H1 (cell line): ENCODE results near the gene MLC1. TPM values are rescaled to one million over a fixed set of nuclear protein-coding genes. Genes with fewer than 3 reads are reported as not detected.

Experiments used
- CTCF ChIA-PET: fragments of 300-600 bp; sonication (Branson Sonifier 250); formaldehyde crosslinking; loops from one replicate; lab custom pipeline; 2021; ENCODE audit not compliant: partially characterized antibody; lab: Charles Lee
- POLR2A ChIA-PET: fragments of 300-600 bp; sonication (Branson Sonifier 250); formaldehyde crosslinking; loops from one replicate; lab custom pipeline; 2021; ENCODE audit warnings: inconsistent platforms; ENCODE audit not compliant: partially characterized antibody; lab: Charles Lee
- DNase-seq, 2 experiments: peaks; one replicate each; pipeline versions ENCODE4 v3.0.0 to v3.0.0-alpha.2; 2010 to 2022; ENCODE audit warnings: low spot score in 2 of 2, low read depth in 1 of 2, mixed read lengths in 1 of 2
- FAIRE-seq: peaks from 2 replicates; lab custom pipeline; 2011; peaks lifted over from hg19 to GRCh38; lab: Jason Lieb, UNC
- H2AFZ ChIP-seq: 2 replicates; pipeline ENCODE4 v1.8.1; 2012; ENCODE audit warnings: low read length, inconsistent platforms
- H2AK5ac ChIP-seq: 2 replicates; pipeline ENCODE4 v1.6.1; 2013; ENCODE audit warnings: low read depth, low read length
- H2BK120ac ChIP-seq: replicated peaks from 2 replicates; pipeline ENCODE3; 2013; ENCODE audit warnings: low read depth, low read length, inconsistent platforms
- H2BK12ac ChIP-seq: 2 replicates; pipeline ENCODE4 v1.6.1; 2013; ENCODE audit warnings: low read depth, low read length
- H2BK15ac ChIP-seq: 2 replicates; pipeline ENCODE4 v1.6.1; 2013; ENCODE audit warnings: low read length
- H2BK20ac ChIP-seq: 2 replicates; pipeline ENCODE4 v1.6.1; 2013; ENCODE audit warnings: low read length
- H2BK5ac ChIP-seq: 2 replicates; pipeline ENCODE4 v1.6.1; 2013; ENCODE audit warnings: low read depth, low read length
- H3K14ac ChIP-seq: 2 replicates; pipeline ENCODE4 v1.6.1; 2013; ENCODE audit warnings: inconsistent platforms; ENCODE audit not compliant: insufficient read length
- H3K18ac ChIP-seq: 2 replicates; pipeline ENCODE4 v1.6.1; 2013; ENCODE audit warnings: low read length; ENCODE audit errors: extremely low read depth
- H3K23ac ChIP-seq: 2 replicates; pipeline ENCODE4 v1.6.1; 2013; ENCODE audit warnings: inconsistent platforms; ENCODE audit not compliant: insufficient read length
- H3K23me2 ChIP-seq: 2 replicates; pipeline ENCODE4 v1.6.1; 2013; ENCODE audit warnings: low read depth, low read length
- H3K27ac ChIP-seq: 2 replicates; pipeline ENCODE4 v1.6.1; 2011; ENCODE audit warnings: low read depth, low read length, inconsistent platforms
- H3K27me3 ChIP-seq, 4 experiments: replicated peaks in 1 of 4; 1 replicate in 1 of 4; 2 replicates in 3 of 4; pipeline versions ENCODE4 v1.6.1 to v1.8.1; 2011 to 2013; ENCODE audit warnings: low read length in 3 of 4, mild to moderate bottlenecking in 3 of 4, inconsistent platforms in 2 of 4, mixed read lengths in 2 of 4, moderate library complexity in 1 of 4; ENCODE audit not compliant: control insufficient read depth in 3 of 4, insufficient read depth in 3 of 4; ENCODE audit errors: extremely low read depth in 1 of 4
- H3K36me3 ChIP-seq, 4 experiments: 2 replicates each; pipeline versions ENCODE4 v1.6.1 to v1.8.1; 2011 to 2013; ENCODE audit warnings: mild to moderate bottlenecking in 4 of 4, low read length in 3 of 4, moderate library complexity in 2 of 4, control low read depth in 1 of 4, inconsistent platforms in 1 of 4; ENCODE audit not compliant: insufficient read depth in 4 of 4, control insufficient read depth in 2 of 4
- H3K4ac ChIP-seq: replicated peaks from 2 replicates; pipeline ENCODE3; 2013; ENCODE audit warnings: low read length, low read depth, mixed read lengths, inconsistent platforms; ENCODE audit not compliant: insufficient read length
- H3K4me1 ChIP-seq, 4 experiments: replicated peaks in 1 of 4; 1 replicate in 1 of 4; 2 replicates in 3 of 4; pipeline versions ENCODE4 v1.6.1 to v1.8.1; 2011 to 2013; ENCODE audit warnings: low read length in 3 of 4, inconsistent platforms in 2 of 4, mixed read lengths in 1 of 4; ENCODE audit not compliant: insufficient read depth in 4 of 4, control insufficient read depth in 3 of 4
- H3K4me2 ChIP-seq, 2 experiments: 2 replicates each; pipeline versions ENCODE4 v1.6.1 to v1.8.1; 2011 to 2013; ENCODE audit warnings: low read depth in 2 of 2, low read length in 2 of 2, control low read depth in 1 of 2, inconsistent platforms in 1 of 2, mild to moderate bottlenecking in 1 of 2; ENCODE audit not compliant: insufficient read depth in 1 of 2
- H3K4me3 ChIP-seq, 4 experiments: fragments of 200-600, 300-600 bp in 1 of 4; sonication (generic), shearing (Covaris generic), sonication (Bioruptor Twin) in 1 of 4; 2 replicates each; pipeline versions ENCODE4 v1.5.1 to v1.8.1; 2011 to 2016; ENCODE audit warnings: low read length in 4 of 4, low read depth in 3 of 4, control low read depth in 2 of 4, inconsistent platforms in 2 of 4, mild to moderate bottlenecking in 2 of 4, mixed read lengths in 1 of 4, moderate library complexity in 1 of 4; ENCODE audit not compliant: insufficient read depth in 2 of 4; ENCODE audit errors: extremely low read depth in 1 of 4
- H3K56ac ChIP-seq: replicated peaks from 2 replicates; pipeline ENCODE3; 2013; ENCODE audit warnings: low read depth, mild to moderate bottlenecking, mixed read lengths, low read length, inconsistent platforms; ENCODE audit not compliant: insufficient read length
- H3K79me1 ChIP-seq: 2 replicates; pipeline ENCODE4 v1.6.1; 2013; ENCODE audit warnings: low read depth, low read length, control low read depth
- H3K79me2 ChIP-seq, 2 experiments: 2 replicates each; pipeline versions ENCODE4 v1.6.1 to v1.8.1; 2012 to 2013; ENCODE audit warnings: low read length in 2 of 2, mild to moderate bottlenecking in 2 of 2, inconsistent platforms in 1 of 2; ENCODE audit not compliant: insufficient read depth in 2 of 2, control insufficient read depth in 1 of 2
- H3K9ac ChIP-seq, 4 experiments: replicated peaks in 1 of 4; 1 replicate in 1 of 4; 2 replicates in 3 of 4; pipeline versions ENCODE4 v1.6.1 to v1.8.1; 2011 to 2013; ENCODE audit warnings: low read depth in 3 of 4, low read length in 3 of 4, control low read depth in 2 of 4, mild to moderate bottlenecking in 2 of 4, moderate library complexity in 2 of 4, inconsistent platforms in 1 of 4; ENCODE audit errors: extremely low read depth in 1 of 4
- H3K9me3 ChIP-seq, 2 experiments: 2 replicates each; pipeline versions ENCODE4 v1.6.1 to v1.8.1; 2012 to 2013; ENCODE audit warnings: mild to moderate bottlenecking in 2 of 2, moderate library complexity in 2 of 2, control low read depth in 1 of 2, inconsistent platforms in 1 of 2, low read depth in 1 of 2, low read length in 1 of 2, mixed read lengths in 1 of 2; ENCODE audit not compliant: insufficient read depth in 2 of 2
- H4K20me1 ChIP-seq, 2 experiments: replicated peaks in 1 of 2; 2 replicates each; pipeline versions ENCODE3 to v1.8.1; 2011 to 2013; ENCODE audit warnings: inconsistent platforms in 2 of 2, low read length in 2 of 2, mild to moderate bottlenecking in 1 of 2; ENCODE audit not compliant: insufficient read depth in 2 of 2, control insufficient read depth in 1 of 2
- H4K5ac ChIP-seq: 2 replicates; pipeline ENCODE4 v1.6.1; 2013; ENCODE audit warnings: low read length, low read depth, mixed read lengths, inconsistent platforms; ENCODE audit not compliant: insufficient read length
- H4K8ac ChIP-seq: 2 replicates; pipeline ENCODE4 v1.8.0; 2013; ENCODE audit warnings: mild to moderate bottlenecking, moderate library complexity, low read length, inconsistent platforms; ENCODE audit not compliant: insufficient read depth; ENCODE audit errors: extremely low read depth
- H4K91ac ChIP-seq: replicated peaks from 2 replicates; pipeline ENCODE3; 2013; ENCODE audit warnings: low read length, mixed read lengths, inconsistent platforms; ENCODE audit not compliant: insufficient read length
- CBX5 ChIP-seq: fragments of 300-800, 300-1000 bp; sonication (generic); IDR thresholded peaks from 2 replicates; pipeline ENCODE4 v1.7.1; 2016; ENCODE audit warnings: antibody characterized with exemption, low read length, low read depth
- CREB1 ChIP-seq: IDR thresholded peaks from 2 replicates; pipeline ENCODE4 v1.6.1; 2012; ENCODE audit warnings: inconsistent platforms
- EP300 ChIP-seq, 2 experiments: IDR thresholded peaks; 1 replicate in 1 of 2; 2 replicates in 1 of 2; pipeline ENCODE4 v1.6.1; 2011 to 2012; ENCODE audit warnings: low read depth in 2 of 2, low read length in 2 of 2, mild to moderate bottlenecking in 2 of 2, borderline replicate concordance in 1 of 2, inconsistent platforms in 1 of 2, moderate library complexity in 1 of 2
- HDAC2 ChIP-seq, 2 experiments: fragments of 300-600 bp in 1 of 2; sonication (generic) in 1 of 2; IDR thresholded peaks; 2 replicates each; pipeline ENCODE4 v1.6.1; 2011 to 2012; ENCODE audit warnings: low read depth in 2 of 2, low read length in 2 of 2, mild to moderate bottlenecking in 2 of 2, moderate library complexity in 2 of 2, borderline replicate concordance in 1 of 2, inconsistent platforms in 1 of 2
- RNF2 ChIP-seq: fragments of 200-900, 300-1000 bp; sonication (generic); IDR thresholded peaks from 2 replicates; pipeline ENCODE4 v1.7.1; 2016; ENCODE audit warnings: borderline replicate concordance, low read depth, mild to moderate bottlenecking, antibody characterized with exemption, low read length; ENCODE audit not compliant: poor library complexity, severe bottlenecking; ENCODE audit errors: missing control alignments
- SP4 ChIP-seq: IDR thresholded peaks from 2 replicates; pipeline ENCODE4 v1.6.1; 2012; ENCODE audit warnings: low read length, inconsistent platforms
- TAF1 ChIP-seq: IDR thresholded peaks from 2 replicates; pipeline ENCODE4 v1.6.1; 2011; ENCODE audit warnings: mild to moderate bottlenecking, low read depth, low read length
- YY1 ChIP-seq: IDR thresholded peaks from 2 replicates; pipeline ENCODE4 v1.6.1; 2011; ENCODE audit warnings: low read depth, mild to moderate bottlenecking, low read length
- ZNF274 ChIP-seq: IDR thresholded peaks from 2 replicates; pipeline ENCODE4 v1.7.0; 2012; ENCODE audit warnings: low read length, borderline replicate concordance; ENCODE audit errors: extremely low read depth
- WGBS, 2 experiments: shearing (Covaris generic) in 1 of 2; methylation state at CpG; one replicate each; pipeline versions ENCODE4 v1.1.6 to v1.1.7; 2013 to 2015; ENCODE audit warnings: low lambda C conversion rate in 2 of 2, mixed read lengths in 2 of 2, inconsistent platforms in 1 of 2, low coverage in 1 of 2, missing lambda C conversion rate in 1 of 2; ENCODE audit not compliant: insufficient replicate concordance in 2 of 2, insufficient coverage in 1 of 2, insufficient read length in 1 of 2; ENCODE audit errors: extremely low coverage in 1 of 2, missing lambda C conversion rate in 1 of 2; 5-methylcytosine and 5-hydroxymethylcytosine counted together
- polyA plus RNA-seq, 7 experiments: library from polyadenylated mRNA; depleted of rRNA in 3 of 7; stranded (reverse) in 5 of 7; unstranded in 2 of 7; fragments of >200 nt in 5 of 7; fragments of 200-250 nt in 2 of 7; gene quantifications; 1 replicate in 5 of 7; 2 replicates in 1 of 7; 4 replicates in 1 of 7; pipeline versions ENCODE4 v1.2.1 to v1.2.3, GENCODE V29; 2011 to 2013; ENCODE audit warnings: missing spikeins in 2 of 7, mixed read lengths in 2 of 7
- total RNA-seq: library from RNA; stranded (reverse); fragmentation: NEBNext Ultra II Directional; extraction: Animal tissue kit (Norgen Biotek cat#: 25700); gene quantifications from 2 replicates; pipeline ENCODE4 v1.2.1, GENCODE V29; 2021
- TF ChIP-seq, protein P1 (sequence below): IDR thresholded peaks from 2 replicates; pipeline ENCODE4 v1.6.1; 2012; ENCODE audit warnings: low read length, inconsistent platforms

MLC1 gene
- total and polyA plus RNA-seq, 2 of the 8 experiments (the other 6 are each of a cell fraction or from before 2014, with no cell fraction given), result 0.20 TPM; not detected in 1

DNA sequence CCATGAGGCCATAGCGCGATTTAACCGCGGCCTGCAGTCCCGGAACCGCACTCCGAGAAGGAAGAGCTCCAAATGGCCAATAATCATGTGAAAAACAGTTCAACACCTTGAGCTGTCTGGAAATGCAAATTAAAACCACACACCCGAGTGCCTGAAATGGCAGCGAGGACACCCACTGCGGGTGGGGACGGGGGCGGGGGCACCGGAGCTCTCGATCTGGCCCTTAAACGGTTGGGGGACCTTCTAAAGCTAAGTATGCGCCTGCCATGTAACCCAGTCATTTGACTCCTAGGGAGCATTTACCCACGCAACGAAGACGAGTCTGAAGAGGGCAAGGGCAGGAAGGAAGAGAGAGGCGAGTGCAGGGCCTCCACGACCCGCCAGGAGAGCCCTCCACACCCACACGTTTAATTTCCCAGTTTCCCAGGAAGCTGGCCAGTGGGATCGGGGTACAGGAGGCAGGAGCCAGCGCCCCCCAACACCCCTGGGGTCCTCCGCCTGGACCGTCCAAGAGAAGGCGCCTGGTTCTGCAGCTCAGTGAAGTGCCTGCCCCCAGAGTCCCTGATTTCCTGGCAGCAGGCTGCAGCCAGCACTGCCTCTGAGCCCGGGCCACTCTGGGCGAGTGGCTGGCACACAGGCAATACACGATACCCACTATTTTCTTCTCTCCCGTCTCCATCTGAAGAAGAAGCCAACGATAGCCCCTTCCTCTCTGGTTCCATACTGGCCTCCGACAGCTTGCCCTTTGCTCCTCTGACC is 28.8 kb downstream of the MLC1 start:
- no peak overlapping the region for H3K4me3 ChIP-seq
- H4K91ac ChIP-seq, result no peak overlapping the region
- H4K5ac ChIP-seq, result no peak overlapping the region
- H4K20me1 ChIP-seq, result no peaks in the 10 kb centered on the region
- H3K18ac ChIP-seq, result no peak overlapping the region
- 0 out of 4 replicates have a peak, but pooled peaks cover 0 to 4% of the 10 kb centered on the region in 2 experiments for H3K9me3 ChIP-seq
- no peak overlapping the region for H2BK15ac ChIP-seq
- H3K23me2 ChIP-seq, result peaks cover 15% of the 10 kb centered on the region; the same call in 1 of the 2 replicates
- peaks cover 0 to 11% (median 2%) of the 10 kb centered on the region in 4 experiments; a peak in 4 of 7 replicates for H3K4me1 ChIP-seq
- FAIRE-seq (no peak), DNase-seq (no peak)
- H2AK5ac ChIP-seq, result no peak overlapping the region
- H3K4me2 ChIP-seq, result no peak overlapping the region
- H3K27ac ChIP-seq, result no peak overlapping the region
- ChIA-PET POLR2A (interaction anchor here (0.6 to 0.9 kb wide), 2 partner anchors 78 to 257 kb away, joined by 3 read pairs; no protein-coding TSS in a partner anchor), CTCF (interaction anchor here (0.7 to 1.9 kb wide), 10 partner anchors 9 to 355 kb away, joined by 3 to 7 read pairs (median 3); no protein-coding TSS in a partner anchor)
- H2AFZ ChIP-seq, result no peak overlapping the region
- no peak overlapping the region for H3K23ac ChIP-seq
- 85% methylated on average over 30 of the region's 34 CpGs; no CpG with 5 or more reads in 1 of the 2 experiments for WGBS, 2 experiments
- no peak overlapping the region for H3K56ac ChIP-seq
- H4K8ac ChIP-seq, result no peak overlapping the region
- no peak overlapping the region for H3K9ac ChIP-seq
- H3K14ac ChIP-seq, result no peak overlapping the region
- no peak overlapping the region for H2BK120ac ChIP-seq
- H3K79me2 ChIP-seq, result no peaks in the 10 kb centered on the region
- no peaks in the 10 kb centered on the region for H3K36me3 ChIP-seq
- H3K27me3 ChIP-seq, result peaks cover 8 to 20% (median 11%) of the 10 kb centered on the region in 4 experiments
- no peak overlapping the region for H2BK12ac ChIP-seq
- no peaks in the 10 kb centered on the region for H3K79me1 ChIP-seq
- no peak overlapping the region for H2BK5ac ChIP-seq
- no peak overlapping the region for H3K4ac ChIP-seq
- H2BK20ac ChIP-seq, result no peak overlapping the region
- TF ChIP-seq RNF2 (no peak), TAF1 (no peak), YY1 (no peak), EP300 (IDR thresholded peaks at IDR 0.05; ENCODE audit: borderline replicate concordance in 1 of 2, low read depth in 2 of 2, low read length in 2 of 2) (no peak), CREB1 (no peak), HDAC2 (IDR thresholded peaks at IDR 0.05; ENCODE audit: borderline replicate concordance in 1 of 2, low read depth in 2 of 2, low read length in 2 of 2) (no peak), SP4 (no peak), CBX5 (no peak), ZNF274 (no peak)
- TF ChIP-seq, protein P1, sequence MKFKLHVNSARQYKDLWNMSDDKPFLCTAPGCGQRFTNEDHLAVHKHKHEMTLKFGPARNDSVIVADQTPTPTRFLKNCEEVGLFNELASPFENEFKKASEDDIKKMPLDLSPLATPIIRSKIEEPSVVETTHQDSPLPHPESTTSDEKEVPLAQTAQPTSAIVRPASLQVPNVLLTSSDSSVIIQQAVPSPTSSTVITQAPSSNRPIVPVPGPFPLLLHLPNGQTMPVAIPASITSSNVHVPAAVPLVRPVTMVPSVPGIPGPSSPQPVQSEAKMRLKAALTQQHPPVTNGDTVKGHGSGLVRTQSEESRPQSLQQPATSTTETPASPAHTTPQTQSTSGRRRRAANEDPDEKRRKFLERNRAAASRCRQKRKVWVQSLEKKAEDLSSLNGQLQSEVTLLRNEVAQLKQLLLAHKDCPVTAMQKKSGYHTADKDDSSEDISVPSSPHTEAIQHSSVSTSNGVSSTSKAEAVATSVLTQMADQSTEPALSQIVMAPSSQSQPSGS, result no peak
